Activated effector memory CD4-positive, alpha-beta T cell treated with Interleukin-2 at 50 U/mL for 16 hours (primary cell): ENCODE results near the gene TPCN2.
"Not testable (repeated sequence)": the region's sequence is repeated elsewhere in the genome, so short reads cannot be mapped to it uniquely, and the experiment has no call there.

ENCODE experiments used
- DNase-seq: peaks from one replicate; pipeline ENCODE4 v3.0.0-alpha.2; 2020

The TPCN2 gene

DNA sequence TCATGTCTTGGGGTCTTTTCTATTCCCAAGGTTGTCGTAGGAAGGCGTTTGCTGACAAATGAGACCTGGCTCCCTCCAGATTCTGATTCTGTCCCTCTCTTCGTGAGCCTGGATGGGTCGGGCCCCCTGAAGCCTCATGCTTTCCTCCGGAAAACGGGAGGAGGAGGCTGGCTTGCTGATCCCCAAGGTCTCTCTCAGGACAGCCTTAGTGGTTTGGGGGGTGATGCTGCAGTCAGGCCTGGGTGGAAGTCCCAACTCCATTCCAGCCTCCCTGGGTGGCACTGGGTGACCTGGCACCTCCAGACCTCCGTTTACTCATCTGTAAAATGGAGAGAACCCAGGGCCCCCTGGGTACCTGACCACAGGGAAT, 83.6 kb downstream of the TPCN2 start:
- no peak for DNase-seq

- DNase-seq = no peak
Measured at GRCh38 chr11:69133251-69133650, 84.5 kb downstream of the TPCN2 start.

- DNase-seq = not testable (repeated sequence)
Measured at GRCh38 chr11:69134182-69134581, 85.5 kb downstream of the TPCN2 start.

- DNase-seq = no peak
Measured at GRCh38 chr11:69134957-69135356, 86.2 kb downstream of the TPCN2 start.

DNA sequence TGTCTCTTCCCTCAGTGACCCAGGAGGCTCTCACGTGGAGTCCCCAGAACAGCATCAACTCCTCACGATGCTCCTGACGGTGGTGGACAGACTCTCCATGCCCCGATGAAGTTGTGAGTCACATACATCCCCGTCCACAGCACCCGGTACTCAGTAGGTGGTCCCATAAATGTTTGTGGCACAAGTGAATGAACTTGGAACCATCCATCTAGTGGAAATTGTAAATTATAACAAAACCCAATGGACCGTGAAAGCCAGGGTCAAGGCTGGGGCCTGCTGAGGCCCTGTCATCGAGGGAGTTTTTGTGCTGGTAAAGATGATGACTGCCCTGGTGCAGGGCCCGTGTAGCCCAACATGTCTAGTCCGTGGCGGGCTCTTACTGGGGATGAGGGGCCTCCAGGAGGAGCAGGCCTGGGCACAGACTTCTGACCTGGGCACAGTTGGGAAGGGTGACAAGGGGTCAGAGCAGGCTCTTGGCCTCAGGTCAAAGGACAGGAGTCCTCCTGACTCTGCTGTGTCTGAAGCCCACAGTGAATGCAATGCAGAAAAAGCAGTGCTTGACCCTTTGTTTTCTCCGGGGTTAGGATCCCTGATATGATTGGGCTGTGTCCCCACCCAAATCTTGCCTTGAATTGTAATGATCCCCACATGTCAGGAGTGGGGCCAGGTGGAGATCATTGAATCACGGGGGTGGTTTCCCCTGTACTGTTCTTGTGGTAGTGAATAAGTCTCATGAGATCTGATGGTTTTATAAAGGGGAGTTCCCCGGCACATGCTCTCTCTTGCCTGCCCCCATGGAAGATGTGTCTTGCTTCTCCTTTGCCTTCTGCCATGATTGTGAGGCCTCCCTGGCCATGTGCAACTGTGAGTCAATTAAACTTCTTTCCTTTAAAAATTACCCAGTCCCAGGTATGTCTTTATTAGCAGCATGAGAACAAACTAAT, 87.0 kb downstream of the TPCN2 start:
- no peak for DNase-seq

DNA sequence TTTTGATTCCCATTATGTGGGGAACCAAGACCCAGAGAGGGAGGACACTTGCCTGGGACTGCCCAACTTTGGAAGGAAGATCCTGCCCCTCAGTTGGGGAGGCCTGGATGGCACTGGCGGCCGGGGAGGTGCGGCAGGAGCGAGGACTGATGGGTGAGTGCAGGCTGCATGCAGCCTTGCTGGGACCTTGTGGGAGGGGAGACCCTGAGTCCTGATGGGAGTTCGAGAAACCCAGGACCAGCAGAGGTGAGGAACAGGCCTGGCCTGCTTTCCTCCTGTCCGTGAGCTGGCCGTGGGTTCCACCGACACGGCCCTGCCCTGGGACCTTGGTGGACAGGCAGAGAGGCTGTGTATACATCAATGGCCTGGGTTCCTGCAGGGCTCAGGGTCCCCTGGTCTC, 87.7 kb downstream of the TPCN2 start:
- no peak for DNase-seq

GRCh38 chr11:69137151-69137844, 88.6 kb downstream of the TPCN2 start:
- no peak for DNase-seq

DNA sequence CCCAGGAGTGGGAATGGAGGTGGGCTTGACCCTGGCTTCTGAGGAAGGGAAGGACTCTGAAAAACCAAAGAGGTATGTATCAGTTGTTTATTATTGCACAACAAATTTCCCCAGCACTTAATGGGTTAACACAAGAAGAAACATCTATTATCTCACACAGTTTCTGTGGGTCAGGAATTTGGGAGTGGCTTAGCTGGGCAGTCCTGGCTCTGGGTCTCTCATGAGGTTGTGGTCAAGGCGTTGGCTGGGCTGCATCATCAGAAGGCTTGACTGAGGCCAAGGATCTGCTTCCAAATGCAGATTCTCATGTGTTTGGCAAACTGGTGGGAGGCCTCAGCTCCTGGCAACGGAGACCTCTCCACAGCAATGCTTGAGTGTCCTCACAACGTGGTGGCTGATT, 89.5 kb downstream of the TPCN2 start:
- no peak for DNase-seq

DNA sequence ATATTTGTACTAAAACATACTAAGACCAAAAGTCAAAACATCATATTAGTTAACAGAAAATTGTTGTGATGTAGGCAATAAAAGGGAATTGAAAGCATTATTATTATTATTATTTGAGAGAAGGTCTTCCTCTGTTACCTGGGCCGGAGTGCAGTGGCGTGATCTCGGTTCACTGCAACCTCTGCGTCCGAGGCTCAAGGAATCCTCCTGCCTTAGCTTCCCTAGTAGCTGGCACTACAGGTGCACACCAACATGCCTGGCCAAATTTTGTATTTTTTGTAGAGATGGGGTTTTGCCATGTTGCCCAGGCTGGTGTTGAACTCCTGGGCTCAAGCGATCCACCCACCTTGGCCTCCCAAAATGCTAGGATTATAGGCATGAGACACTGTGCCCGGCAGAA, 91.4 kb downstream of the TPCN2 start:
- not testable (repeated sequence) for DNase-seq

DNA sequence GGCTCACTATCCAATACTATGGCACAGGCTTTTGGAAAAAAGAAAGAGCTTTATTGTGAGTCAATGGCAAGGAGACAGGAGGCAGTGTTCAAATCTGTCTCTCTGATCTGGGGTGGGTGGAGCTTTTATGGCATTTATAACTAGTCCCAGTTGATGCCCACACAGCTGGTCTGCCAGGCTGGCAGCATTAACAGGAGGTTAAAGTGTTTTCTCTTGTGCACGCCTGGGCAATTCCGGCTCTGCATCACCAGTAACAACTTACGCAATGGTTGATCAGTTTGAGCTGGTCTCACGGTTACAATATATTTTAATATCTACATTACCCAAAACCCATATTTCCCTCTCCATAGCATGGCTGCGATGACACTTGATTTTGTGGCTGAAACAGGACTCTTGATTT, 91.9 kb downstream of the TPCN2 start:
- no peak for DNase-seq

GRCh38 chr11:69141742-69142141, 93.0 kb downstream of the TPCN2 start:
- DNase-seq = no peak

GRCh38 chr11:69142895-69143294, 94.2 kb downstream of the TPCN2 start:
- DNase-seq = no peak

DNA sequence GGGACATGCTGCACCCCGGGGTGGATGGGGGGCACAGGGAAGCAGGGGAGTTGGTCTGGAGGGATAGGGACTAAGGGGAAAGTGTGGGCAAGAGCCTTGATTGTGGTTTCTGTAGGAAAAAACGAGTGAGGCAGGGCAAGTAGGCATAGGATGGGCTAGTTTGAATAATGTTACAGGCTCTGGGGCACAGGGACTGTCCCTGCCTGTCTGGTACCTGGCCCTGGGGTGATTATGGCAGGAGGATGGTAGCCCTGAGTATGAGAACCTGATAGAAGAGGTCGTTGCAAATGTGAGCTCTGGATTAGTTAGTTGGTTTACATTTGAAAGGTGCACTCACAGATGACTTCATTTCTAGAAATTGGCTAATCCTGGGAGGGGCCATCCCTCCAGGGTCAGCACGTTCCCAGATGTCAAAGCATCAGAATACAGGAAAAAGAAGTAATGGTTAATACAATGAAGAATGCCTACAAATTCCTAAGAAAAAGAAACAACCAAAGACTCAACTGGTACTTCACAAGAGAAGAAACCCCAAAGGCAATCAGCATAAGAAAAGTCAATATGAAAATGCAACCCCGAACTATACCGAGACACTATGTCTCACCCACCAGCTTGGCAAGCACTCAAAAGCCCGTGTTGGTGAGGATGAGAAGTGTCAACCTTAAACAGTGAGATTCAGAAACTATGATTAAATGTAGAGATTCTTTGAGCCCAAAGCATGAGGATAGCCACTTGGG, 95.8 kb downstream of the TPCN2 start:
- no peak for DNase-seq

- no peak for DNase-seq
Measured at GRCh38 chr11:69145050-69145380, 96.3 kb downstream of the TPCN2 start.

DNA sequence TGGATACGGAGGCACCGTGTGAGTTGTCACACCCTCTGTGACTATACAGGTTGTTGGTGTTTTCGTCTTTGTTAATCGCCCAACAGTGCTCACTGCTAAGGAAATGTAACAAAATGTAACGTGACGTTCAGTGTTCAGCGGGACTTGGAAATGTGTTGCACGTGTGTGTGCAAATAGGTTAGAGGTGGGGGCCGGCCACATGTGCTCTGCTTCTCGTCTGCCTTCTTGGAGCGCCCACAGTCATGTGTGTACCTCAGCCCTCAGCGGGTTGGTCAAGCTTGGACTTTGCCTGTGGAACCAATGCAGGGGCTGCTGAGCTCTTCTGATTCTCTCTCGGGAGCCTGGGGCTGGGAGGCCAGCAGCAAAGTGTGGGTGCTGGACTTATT, 99.6 kb downstream of the TPCN2 start:
- DNase-seq = no peak

GRCh38 chr11:69148806-69149205, 100.1 kb downstream of the TPCN2 start:
- no peak for DNase-seq

DNA sequence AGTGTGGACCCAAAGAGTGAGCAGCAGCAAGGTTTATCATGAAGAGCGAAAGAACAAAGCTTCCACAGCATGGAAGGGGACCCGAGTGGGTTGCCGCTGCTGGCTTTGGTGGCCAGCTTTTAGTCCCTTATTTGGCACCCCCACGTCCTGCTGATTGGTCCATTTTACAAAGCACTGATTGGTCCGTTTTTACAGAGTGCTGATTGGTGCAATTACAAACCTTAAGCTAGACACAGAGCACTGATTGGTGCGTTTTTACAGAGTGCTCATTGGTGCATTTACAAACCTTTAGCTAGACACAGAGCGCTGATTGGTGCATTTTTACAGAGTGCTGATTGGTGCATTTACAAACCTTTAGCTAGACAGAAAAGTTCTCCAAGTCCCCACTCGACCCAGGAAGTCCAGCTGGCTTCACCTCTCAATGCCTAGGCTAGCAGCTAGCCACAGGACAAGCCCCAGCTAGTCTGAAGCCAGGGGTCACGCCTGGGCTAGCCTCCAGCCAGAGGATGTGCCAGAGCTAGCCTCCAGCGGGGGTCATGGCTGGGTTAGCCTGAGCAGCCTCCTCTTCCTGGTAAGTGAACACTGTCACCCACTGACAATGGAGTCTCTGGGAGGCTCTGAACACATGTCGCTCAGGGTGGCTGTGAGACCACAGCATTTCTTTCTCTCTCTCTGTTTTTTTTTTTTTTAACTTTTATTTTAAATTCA, 100.8 kb downstream of the TPCN2 start:
- DNase-seq = not testable (repeated sequence)

GRCh38 chr11:69150175-69150574, 101.4 kb downstream of the TPCN2 start:
- no peak for DNase-seq

DNA sequence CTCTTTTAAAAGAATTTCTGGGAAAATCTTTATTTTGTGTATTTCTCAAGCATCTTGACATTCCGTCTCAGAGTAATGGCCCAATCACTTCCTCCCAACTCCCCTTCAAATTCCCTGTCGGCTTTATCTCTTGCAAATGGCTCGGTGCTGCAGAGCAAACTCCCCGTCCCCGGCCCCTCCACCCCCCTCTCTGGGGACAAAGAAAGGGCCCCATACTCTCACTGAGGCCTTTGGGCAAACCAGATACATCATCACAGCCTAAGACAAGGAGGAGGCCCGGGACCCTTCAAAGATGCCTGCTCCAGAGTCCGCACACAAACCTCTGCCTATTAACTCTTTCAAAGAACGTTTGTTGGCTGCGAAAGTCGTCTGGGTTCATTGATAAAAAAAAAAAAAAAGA, 103.1 kb downstream of the TPCN2 start:
- DNase-seq = no peak

DNA sequence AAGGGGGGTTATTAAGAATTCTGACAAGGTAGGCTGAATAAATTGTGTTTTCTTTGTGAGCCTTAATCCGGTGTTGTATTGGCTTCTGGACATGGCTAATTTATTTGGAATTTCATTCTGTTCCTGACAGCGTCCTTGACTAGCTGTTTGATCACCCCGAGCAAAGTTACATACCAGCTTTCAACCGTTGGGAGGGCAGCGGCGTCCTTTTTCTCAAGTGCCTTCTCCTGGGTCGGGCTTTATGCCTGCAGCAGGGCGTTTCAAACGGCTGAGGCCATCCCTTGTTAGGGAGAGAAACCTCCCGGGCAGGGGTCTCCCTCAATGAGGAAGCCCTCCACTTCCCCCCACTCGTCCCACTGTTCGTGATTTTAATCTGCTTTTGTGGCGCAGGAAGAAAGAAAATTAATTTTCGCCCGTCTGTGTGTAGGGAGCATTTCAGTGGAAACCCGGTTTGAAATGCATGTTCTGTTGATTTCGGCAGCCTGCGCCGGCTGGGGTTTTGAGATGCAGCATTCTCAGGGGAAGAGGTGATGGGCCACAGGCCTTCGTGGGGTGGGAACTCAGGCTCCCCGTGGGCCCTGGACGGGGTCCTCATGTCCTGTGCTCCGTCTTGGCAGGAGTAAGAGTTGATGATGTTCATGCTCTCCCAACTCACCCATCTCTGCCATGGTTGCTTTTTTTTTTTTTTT, 104.1 kb downstream of the TPCN2 start:
- DNase-seq = no peak

DNA sequence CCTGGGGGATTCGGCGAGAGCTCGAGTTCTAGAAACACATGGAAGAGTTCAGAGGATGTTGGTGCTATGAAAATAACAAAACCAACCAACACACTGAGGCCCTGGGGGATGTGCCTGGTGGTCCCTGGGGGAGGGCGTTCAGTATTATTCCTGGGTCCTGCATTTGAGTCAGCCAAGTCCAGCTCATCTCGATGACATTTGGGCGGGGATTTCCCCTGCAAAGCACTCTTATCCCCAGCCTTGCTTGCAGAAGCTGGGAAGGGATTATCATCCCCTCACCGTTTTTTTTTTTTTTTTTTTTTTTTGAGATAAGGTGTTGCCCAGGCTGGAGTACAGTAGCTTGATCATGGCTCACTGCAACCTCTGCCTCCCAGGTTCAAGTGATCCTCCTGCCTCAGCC, 104.9 kb downstream of the TPCN2 start:
- DNase-seq = no peak

DNA sequence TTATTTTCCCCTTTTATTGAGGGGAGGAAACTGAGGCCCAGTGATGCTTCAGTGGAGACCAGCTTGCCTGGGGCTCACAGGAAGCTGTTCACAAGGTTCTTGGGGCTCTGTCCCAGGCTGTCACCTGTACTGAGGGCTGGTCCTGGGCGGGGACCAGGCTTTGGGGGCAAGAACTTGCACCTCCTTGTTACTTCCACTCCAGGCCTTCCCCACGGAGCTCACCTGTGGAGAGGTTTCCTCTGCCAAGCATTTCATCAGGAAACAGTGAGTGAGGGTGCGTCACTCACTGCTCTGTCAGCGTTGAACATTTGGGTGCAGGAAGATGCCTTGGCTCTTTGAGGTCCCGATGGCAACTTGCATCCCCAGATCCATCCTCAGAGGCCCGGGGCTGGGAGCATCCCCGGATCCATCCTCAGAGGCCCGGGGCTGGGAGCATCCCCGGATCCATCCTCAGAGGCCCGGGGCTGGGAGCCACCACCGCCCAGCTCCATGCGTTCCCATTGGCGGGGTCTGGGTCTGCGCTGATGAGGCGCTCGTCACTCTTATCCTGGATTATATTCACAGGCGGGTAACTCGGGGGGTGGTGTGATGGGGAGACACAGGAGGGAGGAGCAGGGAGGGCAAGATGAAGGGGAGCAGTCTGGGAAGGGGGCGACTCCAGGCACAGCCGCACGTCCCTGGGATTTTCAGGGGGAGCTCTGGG, 105.6 kb downstream of the TPCN2 start:
- DNase-seq = no peak
